G401.6 (cell line): ENCODE results near the gene MED26.

Experiments
- FAIRE-seq: peaks from 2 replicates; lab custom pipeline; 2012; peaks lifted over from hg19 to GRCh38; lab: Jason Lieb, UNC

MED26 gene

GRCh38 chr19:16588824-16589577, 39.0 kb downstream of the MED26 start:
- no peak for FAIRE-seq

- FAIRE-seq = no peak
Measured at GRCh38 chr19:16587833-16588823, 39.9 kb downstream of the MED26 start.

- no peak for FAIRE-seq
Measured at GRCh38 chr19:16586991-16587832, 40.8 kb downstream of the MED26 start.

GRCh38 chr19:16586477-16586871, 41.5 kb downstream of the MED26 start:
- FAIRE-seq = no peak

GRCh38 chr19:16585808-16586476, 42.1 kb downstream of the MED26 start:
- FAIRE-seq = no peak

- FAIRE-seq = no peak
Measured at GRCh38 chr19:16585094-16585801, 42.8 kb downstream of the MED26 start.

GRCh38 chr19:16584248-16585093, 43.5 kb downstream of the MED26 start:
- no peak for FAIRE-seq

- no peak for FAIRE-seq
Measured at GRCh38 chr19:16582486-16583261, 45.3 kb downstream of the MED26 start.

GRCh38 chr19:16581971-16582343, 46.0 kb downstream of the MED26 start:
- no peak for FAIRE-seq

- FAIRE-seq = no peak
Measured at GRCh38 chr19:16581145-16581970, 46.6 kb downstream of the MED26 start.

- FAIRE-seq = no peak
Measured at GRCh38 chr19:16579381-16579780, 48.6 kb downstream of the MED26 start.

- FAIRE-seq = no peak
Measured at GRCh38 chr19:16577531-16577985, 50.4 kb downstream of the MED26 start.

- FAIRE-seq = no peak
Measured at GRCh38 chr19:16576690-16577530, 51.1 kb downstream of the MED26 start.

GRCh38 chr19:16575861-16576689, 51.9 kb downstream of the MED26 start:
- FAIRE-seq = no peak

- no peak for FAIRE-seq
Measured at GRCh38 chr19:16575282-16575681, 52.7 kb downstream of the MED26 start.

GRCh38 chr19:16573925-16574324, 54.1 kb downstream of the MED26 start:
- FAIRE-seq = no peak
